ENCODE results near the gene DACT1.

- TF ChIP-seq POLR2AphosphoS5 (IDR thresholded peaks at IDR 0.05): no peak
- no peak for TF ChIP-seq POLR2A (IDR thresholded peaks at IDR 0.05)
Measured at GRCh38 chr14:58599707-58600106, 38.1 kb upstream of the DACT1 start.
